Lung (tissue), 12 donors: ENCODE measurements around the gene NDUFAF3. TPM values are rescaled to one million over a fixed set of nuclear protein-coding genes. Genes with fewer than 3 reads are reported as not detected.

Experiments
- ATAC-seq: fragments of 200-7000 bp; cut with Tn5 transposase; one replicate; pipeline ENCODE4 v1.9.1; 2020; ENCODE audit warnings: moderate number of reproducible peaks; ENCODE audit not compliant: insufficient read depth, low FRiP score
- DNase-seq, 3 donors: peaks; one replicate each; pipeline ENCODE4 v3.0.0-alpha.2; 2013 to 2017
- H3K27ac ChIP-seq, 2 donors: one replicate each; pipeline ENCODE4 v1.5.1; 2013; ENCODE audit warnings: mild to moderate bottlenecking in 2 of 2, moderate library complexity in 2 of 2, control low read depth in 1 of 2, inconsistent platforms in 1 of 2, low read depth in 1 of 2, low read length in 1 of 2
- H3K27me3 ChIP-seq, 3 donors: one replicate each; pipeline ENCODE4 v1.5.1; 2013; ENCODE audit warnings: low read length in 2 of 3; ENCODE audit not compliant: control insufficient read depth in 3 of 3, insufficient read depth in 3 of 3
- H3K36me3 ChIP-seq, 4 donors: one replicate each; pipeline ENCODE4 v1.5.1; 2013; ENCODE audit warnings: low read length in 4 of 4, mild to moderate bottlenecking in 1 of 4, moderate library complexity in 1 of 4; ENCODE audit not compliant: control insufficient read depth in 4 of 4, insufficient read depth in 4 of 4
- H3K4me1 ChIP-seq, 5 donors: one replicate each; pipeline ENCODE4 v1.5.1; 2013; ENCODE audit warnings: low read length in 5 of 5, mild to moderate bottlenecking in 2 of 5, moderate library complexity in 1 of 5; ENCODE audit not compliant: control insufficient read depth in 5 of 5, insufficient read depth in 5 of 5
- H3K4me3 ChIP-seq: one replicate; pipeline ENCODE4 v1.5.1; 2013; ENCODE audit warnings: mild to moderate bottlenecking, control low read depth, moderate library complexity
- H3K9ac ChIP-seq, 2 donors: one replicate each; pipeline ENCODE4 v1.5.1; 2013; ENCODE audit warnings: low read length in 2 of 2, control low read depth in 1 of 2; ENCODE audit not compliant: insufficient read depth in 1 of 2
- H3K9me3 ChIP-seq, 4 donors: one replicate each; pipeline ENCODE4 v1.5.1; 2013; ENCODE audit warnings: low read length in 3 of 4, mild to moderate bottlenecking in 1 of 4, moderate library complexity in 1 of 4; ENCODE audit not compliant: control insufficient read depth in 4 of 4, insufficient read depth in 3 of 4
- WGBS, 2 donors: extraction: QIAGEN DNeasy Blood & Tissue Kit; methylation state at CpG; one replicate each; pipeline ENCODE4 v1.1.7; 2013; 5-methylcytosine and 5-hydroxymethylcytosine counted together
- polyA plus RNA-seq, 2 donors: library from polyadenylated mRNA; stranded (reverse); fragments of 200-250 nt; gene quantifications; one replicate each; pipeline ENCODE4 v1.2.1, GENCODE V29; 2013
- total RNA-seq, 2 donors: library from RNA; depleted of rRNA in 1 of 2; stranded (reverse); fragments of >200 nt in 1 of 2; gene quantifications; one replicate each; pipeline ENCODE4 v1.2.1, GENCODE V29; 2014 to 2021
- TF ChIP-seq, protein P1 (sequence below): IDR thresholded peaks from 2 replicates; pipeline ENCODE4 v1.5.1; 2012; ENCODE audit warnings: mild to moderate bottlenecking; ENCODE audit errors: control extremely low read depth, extremely low read depth
- donor health status: control.
- donor health status: control.
- donor health status: Bipolar disorder and iron deficiency.
- donor health status: healthy.
- donor health status: DM: yes; HTN: yes; CAD: no.

The NDUFAF3 gene
- total and polyA plus RNA-seq, 4 donors, result 49.9 to 143 (median 110) TPM

DNA sequence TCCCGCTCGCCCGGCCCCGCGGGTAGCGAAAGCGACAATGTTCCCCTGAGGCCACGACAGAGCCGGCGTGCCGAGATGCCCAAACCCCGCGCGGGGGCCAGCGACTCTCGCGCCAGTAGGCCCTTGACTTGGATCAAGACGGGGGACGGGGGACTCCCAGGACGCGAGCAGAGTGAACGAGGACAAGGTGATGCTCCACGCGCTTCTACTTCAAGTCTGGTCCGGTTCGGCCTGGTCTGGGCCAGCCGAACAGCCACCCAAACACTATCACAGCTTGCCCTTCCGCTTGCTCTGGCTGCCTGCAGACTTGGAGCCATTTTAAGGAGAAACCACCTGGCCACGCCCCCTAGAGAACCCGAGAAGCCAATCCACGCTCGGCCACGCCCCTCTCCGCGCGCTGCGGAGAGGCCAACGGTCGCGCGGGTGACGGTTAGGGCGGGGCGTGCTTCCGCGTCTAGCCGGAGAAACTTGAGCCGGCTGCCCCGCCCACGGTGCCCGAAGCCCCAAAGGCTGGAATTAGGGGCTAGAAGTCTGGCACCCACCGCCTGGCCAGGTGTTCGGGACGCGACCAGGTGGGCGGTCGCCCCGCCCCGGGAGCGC lies 608 bp upstream of the NDUFAF3 start:
- Histone ChIP-seq H3K36me3 (peaks cover 7 to 36% (median 27%) of the 10 kb centered on the region in 4 donors), H3K27ac (peak overlapping the region; percentile 99 to 100), H3K27me3 (no peaks in the 10 kb centered on the region), H3K4me1 (peaks cover 6 to 33% (median 12%) of the 10 kb centered on the region in 5 donors), H3K9me3 (no peaks in the 10 kb centered on the region), H3K4me3 (peak overlapping the region; percentile 96), H3K9ac (peak overlapping the region; percentile 55 to 95)
- DNase-seq (peak; percentile 99), ATAC-seq (peak; percentile 90)
- TF ChIP-seq, protein P1, sequence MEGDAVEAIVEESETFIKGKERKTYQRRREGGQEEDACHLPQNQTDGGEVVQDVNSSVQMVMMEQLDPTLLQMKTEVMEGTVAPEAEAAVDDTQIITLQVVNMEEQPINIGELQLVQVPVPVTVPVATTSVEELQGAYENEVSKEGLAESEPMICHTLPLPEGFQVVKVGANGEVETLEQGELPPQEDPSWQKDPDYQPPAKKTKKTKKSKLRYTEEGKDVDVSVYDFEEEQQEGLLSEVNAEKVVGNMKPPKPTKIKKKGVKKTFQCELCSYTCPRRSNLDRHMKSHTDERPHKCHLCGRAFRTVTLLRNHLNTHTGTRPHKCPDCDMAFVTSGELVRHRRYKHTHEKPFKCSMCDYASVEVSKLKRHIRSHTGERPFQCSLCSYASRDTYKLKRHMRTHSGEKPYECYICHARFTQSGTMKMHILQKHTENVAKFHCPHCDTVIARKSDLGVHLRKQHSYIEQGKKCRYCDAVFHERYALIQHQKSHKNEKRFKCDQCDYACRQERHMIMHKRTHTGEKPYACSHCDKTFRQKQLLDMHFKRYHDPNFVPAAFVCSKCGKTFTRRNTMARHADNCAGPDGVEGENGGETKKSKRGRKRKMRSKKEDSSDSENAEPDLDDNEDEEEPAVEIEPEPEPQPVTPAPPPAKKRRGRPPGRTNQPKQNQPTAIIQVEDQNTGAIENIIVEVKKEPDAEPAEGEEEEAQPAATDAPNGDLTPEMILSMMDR, result no peak
- WGBS, 2 donors, result 0% methylated on average over 49 to 60 of the region's 60 CpGs

DNA sequence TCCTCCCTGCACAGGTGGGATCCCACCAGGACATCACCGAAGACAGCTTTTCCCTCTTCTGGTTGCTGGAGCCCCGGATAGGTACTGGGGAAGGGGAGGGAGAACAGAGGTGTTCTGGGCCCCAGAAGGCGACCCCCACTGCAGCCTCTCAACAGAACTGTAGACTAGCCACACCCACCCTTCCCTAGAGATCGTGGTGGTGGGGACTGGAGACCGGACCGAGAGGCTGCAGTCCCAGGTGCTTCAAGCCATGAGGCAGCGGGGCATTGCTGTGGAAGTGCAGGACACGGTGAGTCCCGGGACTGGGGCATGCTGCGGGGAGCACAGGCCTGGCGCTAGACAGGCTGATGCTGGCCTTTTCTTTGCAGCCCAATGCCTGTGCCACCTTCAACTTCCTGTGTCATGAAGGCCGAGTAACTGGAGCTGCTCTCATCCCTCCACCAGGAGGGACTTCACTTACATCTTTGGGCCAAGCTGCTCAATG lies 809 bp downstream of the NDUFAF3 start:
- 23 to 31% methylated on average over 12 of the region's 12 CpGs for WGBS, 2 donors
- TF ChIP-seq, protein P1, result no peak
- H3K36me3 ChIP-seq, result peaks cover 7 to 37% (median 32%) of the 10 kb centered on the region in 4 donors
- peak overlapping the region; percentile 99 to 100 for H3K27ac ChIP-seq
- peak overlapping the region; percentile 96 for H3K4me3 ChIP-seq
- H3K9ac ChIP-seq, result peak overlapping the region; percentile 85 to 95
- ATAC-seq (no peak), DNase-seq (no peak)
- peaks cover 0 to 26% (median 12%) of the 10 kb centered on the region in 5 donors for H3K4me1 ChIP-seq
- H3K9me3 ChIP-seq, result no peaks in the 10 kb centered on the region
- H3K27me3 ChIP-seq, result no peaks in the 10 kb centered on the region

DNA sequence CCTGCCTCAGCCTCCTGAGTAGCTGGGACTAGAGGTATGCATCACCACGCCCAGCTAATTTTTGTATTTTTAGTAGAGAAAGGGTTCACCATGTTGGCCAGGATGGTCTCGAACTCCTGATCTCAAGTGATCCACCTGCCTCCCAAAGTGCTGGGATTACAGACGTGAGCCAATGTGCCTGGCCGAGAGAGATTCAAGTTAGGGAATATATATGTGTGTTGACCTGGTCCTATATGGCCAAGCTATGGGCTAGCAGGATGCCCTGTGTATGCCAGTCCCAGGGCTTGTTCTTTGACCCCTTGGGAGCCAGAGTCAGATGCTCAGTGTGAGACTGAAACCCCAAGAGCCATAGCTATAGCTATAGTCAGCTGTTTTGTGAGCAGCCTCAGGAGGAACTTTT lies 1.9 kb downstream of the NDUFAF3 start:
- DNase-seq (no peak), ATAC-seq (no peak)
- 92 to 94% methylated on average over 4 of the region's 4 CpGs for WGBS, 2 donors
- Histone ChIP-seq H3K27me3 (no peaks in the 10 kb centered on the region), H3K9me3 (no peaks in the 10 kb centered on the region), H3K4me3 (no peak overlapping the region), H3K9ac (no peak overlapping the region), H3K4me1 (peaks cover 7 to 33% (median 17%) of the 10 kb centered on the region in 5 donors), H3K36me3 (peaks cover 7 to 39% (median 32%) of the 10 kb centered on the region in 4 donors), H3K27ac (no peak overlapping the region)
- TF ChIP-seq, protein P1, result no peak
